Right atrium auricular region (tissue), 2 donors: ENCODE measurements around the gene ABCA4. TPM values are rescaled to one million over a fixed set of nuclear protein-coding genes. Genes with fewer than 3 reads are reported as not detected.
A peak's percentile ranks its signal among the peaks of the same experiment; 100 is the strongest.

ENCODE experiments used
- DNase-seq: peaks from one replicate; pipeline ENCODE4 v3.0.0-alpha.2; 2019; ENCODE audit warnings: low spot score
- H3K27ac ChIP-seq, 2 donors: fragments of 200-600 bp; sonication (generic); 1 replicate in 1 of 2; 2 replicates in 1 of 2; pipeline ENCODE4 v1.5.1; 2016 to 2019
- H3K27me3 ChIP-seq, 2 donors: fragments of 200-600 bp; sonication (generic); one replicate each; pipeline versions ENCODE4 v1.5.1 to v1.6.0; 2017 to 2019
- H3K36me3 ChIP-seq: fragments of 200-600 bp; sonication (generic); one replicate; pipeline ENCODE4 v1.5.1; 2016
- H3K4me1 ChIP-seq, 2 donors: fragments of 200-600 bp; sonication (generic); one replicate each; pipeline versions ENCODE4 v1.5.1 to v1.6.0; 2017 to 2019
- H3K4me3 ChIP-seq, 2 donors: fragments of 200-600 bp; sonication (generic); 1 replicate in 1 of 2; 2 replicates in 1 of 2; pipeline ENCODE4 v1.5.1; 2017 to 2019; ENCODE audit warnings: mild to moderate bottlenecking in 1 of 2, moderate library complexity in 1 of 2
- H3K9me3 ChIP-seq, 2 donors: fragments of 200-600 bp; sonication (generic); one replicate each; pipeline ENCODE4 v1.5.1; 2019
- total RNA-seq, 2 donors: library from RNA; depleted of rRNA; stranded (reverse); fragments of >200 nt; gene quantifications; one replicate each; pipeline ENCODE4 v1.1.0, GENCODE V29; 2016
- TF ChIP-seq, protein P1 (sequence below), 2 donors: fragments of 200-600 bp; sonication (generic); IDR thresholded peaks; one replicate each; pipeline ENCODE4 v1.5.1; 2019; ENCODE audit warnings: antibody characterized with exemption in 2 of 2

Gene ABCA4
- total RNA-seq, 2 donors from 2014 or later: 0.51 TPM; not detected in 1

DNA sequence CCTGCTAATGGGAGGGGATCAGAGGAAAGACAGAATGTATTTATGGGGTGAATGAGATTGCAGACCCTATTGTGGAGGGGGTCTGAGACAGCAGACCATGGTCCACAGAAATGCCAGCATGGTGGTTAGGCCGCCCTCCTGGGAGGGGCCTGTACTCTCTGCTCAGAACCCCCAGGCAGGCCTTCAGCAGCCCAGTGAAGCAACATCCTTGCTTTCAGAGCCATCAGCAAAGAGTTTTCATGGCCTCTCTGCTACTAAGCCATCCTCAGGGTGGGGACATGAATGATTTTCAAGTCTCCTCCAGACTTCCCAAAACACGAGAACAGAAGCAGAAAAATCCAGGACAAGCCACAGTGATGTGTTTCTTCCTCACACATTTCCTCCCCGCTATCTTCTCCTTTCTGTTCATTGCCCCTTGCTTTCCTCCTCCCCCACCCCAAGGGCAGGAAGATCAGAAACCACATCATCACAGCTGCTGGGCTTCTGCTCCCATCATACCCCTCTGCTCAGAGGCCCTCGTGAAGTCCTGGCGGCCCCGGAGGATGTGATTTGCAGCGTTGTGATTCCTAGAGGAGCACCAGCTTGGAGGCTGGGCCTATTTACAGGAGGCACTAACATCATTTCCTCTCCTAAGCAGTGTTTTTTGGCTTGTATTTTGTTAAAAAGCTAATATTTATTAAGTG is 48.0 kb downstream of the ABCA4 start:
- Histone ChIP-seq H3K36me3 (no peaks in the 10 kb centered on the region), H3K4me3 (no peak overlapping the region), H3K27ac (no peak overlapping the region), H3K27me3 (no peaks in the 10 kb centered on the region), H3K9me3 (no peaks in the 10 kb centered on the region), H3K4me1 (peaks cover 0 to 25% of the 10 kb centered on the region in 2 donors)
- DNase-seq: no peak
- TF ChIP-seq, protein P1, sequence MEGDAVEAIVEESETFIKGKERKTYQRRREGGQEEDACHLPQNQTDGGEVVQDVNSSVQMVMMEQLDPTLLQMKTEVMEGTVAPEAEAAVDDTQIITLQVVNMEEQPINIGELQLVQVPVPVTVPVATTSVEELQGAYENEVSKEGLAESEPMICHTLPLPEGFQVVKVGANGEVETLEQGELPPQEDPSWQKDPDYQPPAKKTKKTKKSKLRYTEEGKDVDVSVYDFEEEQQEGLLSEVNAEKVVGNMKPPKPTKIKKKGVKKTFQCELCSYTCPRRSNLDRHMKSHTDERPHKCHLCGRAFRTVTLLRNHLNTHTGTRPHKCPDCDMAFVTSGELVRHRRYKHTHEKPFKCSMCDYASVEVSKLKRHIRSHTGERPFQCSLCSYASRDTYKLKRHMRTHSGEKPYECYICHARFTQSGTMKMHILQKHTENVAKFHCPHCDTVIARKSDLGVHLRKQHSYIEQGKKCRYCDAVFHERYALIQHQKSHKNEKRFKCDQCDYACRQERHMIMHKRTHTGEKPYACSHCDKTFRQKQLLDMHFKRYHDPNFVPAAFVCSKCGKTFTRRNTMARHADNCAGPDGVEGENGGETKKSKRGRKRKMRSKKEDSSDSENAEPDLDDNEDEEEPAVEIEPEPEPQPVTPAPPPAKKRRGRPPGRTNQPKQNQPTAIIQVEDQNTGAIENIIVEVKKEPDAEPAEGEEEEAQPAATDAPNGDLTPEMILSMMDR (IDR thresholded peaks at IDR 0.05): no peak

DNA sequence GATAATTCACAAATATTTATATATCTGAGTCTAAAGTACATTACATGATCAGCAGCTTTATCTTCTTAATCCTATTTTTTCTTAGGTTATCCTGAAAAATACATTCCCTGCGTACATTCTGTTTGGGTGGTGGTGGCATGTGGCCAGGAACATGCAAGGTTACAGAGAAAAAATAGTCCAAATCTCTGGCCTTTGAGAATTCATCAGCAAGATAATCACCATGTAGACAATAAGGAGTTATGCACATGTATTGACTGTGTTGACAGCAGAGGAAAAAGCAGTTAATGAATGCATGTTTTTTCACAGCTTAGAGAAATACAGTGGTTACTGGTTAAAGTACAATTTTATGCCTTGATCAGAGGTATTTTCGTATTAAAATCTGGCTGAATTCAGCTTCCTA is 49.0 kb downstream of the ABCA4 start:
- no peaks in the 10 kb centered on the region for H3K27me3 ChIP-seq
- peaks cover 0 to 29% of the 10 kb centered on the region in 2 donors for H3K4me1 ChIP-seq

DNA sequence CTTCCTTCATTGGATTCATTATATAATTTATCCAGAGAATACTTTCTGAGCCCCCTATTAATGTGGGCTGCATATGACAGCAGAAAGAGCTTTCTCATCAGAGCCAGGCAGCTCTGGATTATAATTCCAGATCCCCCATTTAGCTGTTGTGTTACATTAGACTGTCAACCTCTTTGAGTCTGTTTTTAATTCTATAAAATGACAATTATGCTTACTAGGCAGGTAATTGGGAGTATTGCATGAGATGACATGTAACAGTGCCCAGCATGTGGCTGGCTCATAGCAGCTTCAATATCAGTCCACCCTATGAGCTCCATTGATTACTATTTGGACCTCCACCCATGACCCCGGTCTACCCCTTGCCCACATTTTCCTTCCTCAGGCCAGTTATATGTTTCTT is 49.6 kb downstream of the ABCA4 start:
- no peaks in the 10 kb centered on the region for H3K36me3 ChIP-seq
- no peak overlapping the region for H3K27ac ChIP-seq
- H3K9me3 ChIP-seq: no peaks in the 10 kb centered on the region
- no peak overlapping the region for H3K4me3 ChIP-seq
- H3K4me1 ChIP-seq: peaks cover 0 to 29% of the 10 kb centered on the region in 2 donors
- no peak for DNase-seq
- TF ChIP-seq, protein P1 (IDR thresholded peaks at IDR 0.05): no peak
- H3K27me3 ChIP-seq: no peaks in the 10 kb centered on the region

More for the DNA sequence above, 49.0 kb downstream of the ABCA4 start:
- no peaks in the 10 kb centered on the region for H3K9me3 ChIP-seq
- H3K36me3 ChIP-seq: no peaks in the 10 kb centered on the region
- no peak for DNase-seq
- H3K27ac ChIP-seq: no peak overlapping the region
- TF ChIP-seq, protein P1 (IDR thresholded peaks at IDR 0.05): no peak
- H3K4me3 ChIP-seq: no peak overlapping the region

DNA sequence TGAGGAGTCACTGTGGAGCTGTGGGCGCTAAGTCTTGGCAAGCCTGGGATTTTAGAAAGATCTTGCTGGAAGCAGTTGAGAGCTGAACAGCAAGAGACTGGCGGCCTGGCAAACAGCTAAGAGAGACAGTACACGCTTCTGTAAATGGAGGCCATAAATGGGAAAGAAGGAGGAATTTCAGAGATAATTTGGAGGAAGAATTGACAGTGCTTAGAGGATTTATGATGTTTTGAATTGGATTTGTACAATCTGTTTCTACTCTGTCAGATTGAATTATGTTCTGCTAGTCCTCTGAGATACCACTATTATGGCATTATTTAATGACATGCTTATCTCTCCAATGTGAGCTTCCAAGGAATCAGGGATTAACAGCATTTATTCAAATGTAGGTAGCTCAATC is 50.1 kb downstream of the ABCA4 start:
- DNase-seq: no peak
- no peak overlapping the region for H3K4me3 ChIP-seq
- no peak overlapping the region for H3K27ac ChIP-seq
- peaks cover 0 to 29% of the 10 kb centered on the region in 2 donors for H3K4me1 ChIP-seq
- TF ChIP-seq, protein P1 (IDR thresholded peaks at IDR 0.05): no peak
- H3K9me3 ChIP-seq: no peaks in the 10 kb centered on the region
- no peaks in the 10 kb centered on the region for H3K27me3 ChIP-seq
- H3K36me3 ChIP-seq: no peaks in the 10 kb centered on the region

DNA sequence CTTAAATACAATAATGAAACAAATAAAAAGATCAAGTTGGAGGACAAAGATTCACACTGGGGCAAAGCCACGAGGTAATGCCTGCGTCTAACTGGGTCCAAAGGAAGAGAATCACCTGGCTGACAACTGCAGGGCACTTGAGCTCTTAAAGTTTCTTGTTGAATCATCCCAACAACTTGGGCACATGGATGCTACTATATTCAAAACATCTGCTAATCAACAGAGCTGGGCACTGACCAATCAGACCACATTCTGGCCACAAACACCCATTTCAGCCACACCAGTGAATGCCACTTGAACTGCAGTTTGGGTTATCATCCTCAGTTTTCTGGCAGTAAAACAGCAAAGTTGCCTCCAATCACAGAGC is 51.0 kb downstream of the ABCA4 start:
- Histone ChIP-seq H3K27me3 (no peaks in the 10 kb centered on the region), H3K4me3 (no peak overlapping the region), H3K4me1 (peaks cover 0 to 29% of the 10 kb centered on the region in 2 donors), H3K9me3 (no peaks in the 10 kb centered on the region), H3K36me3 (no peaks in the 10 kb centered on the region), H3K27ac (peak overlapping the region; percentile 15 to 68)
- TF ChIP-seq, protein P1 (IDR thresholded peaks at IDR 0.05): no peak
- no peak for DNase-seq
